Neural progenitor cell (in vitro differentiated cells): ENCODE results near the gene RHOF. TPM values are rescaled to one million over a fixed set of nuclear protein-coding genes. Genes with fewer than 3 reads are reported as not detected.
A peak's percentile ranks its signal among the peaks of the same experiment; 100 is the strongest.

Experiments
- DNase-seq: peaks from one replicate; pipeline ENCODE4 v3.0.0-alpha.2; 2016; ENCODE audit warnings: low spot score
- H2AFZ ChIP-seq: fragments of 200-600 bp; sonication (generic); replicated peaks from 2 replicates; pipeline ENCODE4 v1.6.1; 2016; ENCODE audit warnings: antibody characterized with exemption
- H3F3A ChIP-seq: fragments of 200-600 bp; sonication (generic); 2 replicates; pipeline ENCODE4 v1.6.1; 2016; ENCODE audit warnings: antibody characterized with exemption, low read depth
- H3K27ac ChIP-seq: fragments of 200-600 bp; sonication (generic); 2 replicates; pipeline ENCODE4 v1.5.1; 2016; ENCODE audit warnings: mild to moderate bottlenecking
- H3K27me3 ChIP-seq: fragments of 200-600 bp; sonication (generic); 2 replicates; pipeline ENCODE4 v1.6.1; 2016; ENCODE audit warnings: mild to moderate bottlenecking, moderate library complexity
- H3K36me3 ChIP-seq: fragments of 200-600 bp; sonication (generic); 2 replicates; pipeline ENCODE4 v1.5.1; 2016
- H3K4me1 ChIP-seq: fragments of 200-600 bp; sonication (generic); 2 replicates; pipeline ENCODE4 v1.6.1; 2016; ENCODE audit warnings: mixed run types
- H3K4me2 ChIP-seq: fragments of 200-600 bp; sonication (generic); 2 replicates; pipeline ENCODE4 v1.6.1; 2016
- H3K4me3 ChIP-seq: fragments of 200-600 bp; sonication (generic); 2 replicates; pipeline ENCODE4 v1.5.1; 2016
- H3K79me2 ChIP-seq: fragments of 200-600 bp; sonication (generic); 2 replicates; pipeline ENCODE4 v1.6.1; 2016; ENCODE audit warnings: low read depth
- H3K9ac ChIP-seq: fragments of 200-600 bp; sonication (generic); 2 replicates; pipeline ENCODE4 v1.6.1; 2016
- H3K9me3 ChIP-seq: fragments of 200-600 bp; sonication (generic); 2 replicates; pipeline ENCODE4 v1.5.1; 2016; ENCODE audit warnings: low read depth
- H4K20me1 ChIP-seq: fragments of 200-600 bp; sonication (generic); 2 replicates; pipeline ENCODE4 v1.6.1; 2016; ENCODE audit warnings: low read depth
- H3K27ac Mint-ChIP-seq: 3 replicates; pipeline ENCODE4 v1.8.0; 2021; ENCODE audit warnings: mixed read lengths
- H3K27me3 Mint-ChIP-seq: 2 replicates; pipeline ENCODE4 v1.8.0; 2022; ENCODE audit warnings: low read depth, mild to moderate bottlenecking, inconsistent platforms, moderate library complexity, mixed read lengths; ENCODE audit not compliant: insufficient read depth
- H3K36me3 Mint-ChIP-seq: 3 replicates; pipeline ENCODE4 v1.8.0; 2021; ENCODE audit warnings: mixed read lengths
- H3K4me1 Mint-ChIP-seq: 3 replicates; pipeline ENCODE4 v1.8.0; 2021; ENCODE audit warnings: mixed read lengths
- H3K4me3 Mint-ChIP-seq: 3 replicates; pipeline ENCODE4 v1.8.0; 2021; ENCODE audit warnings: mild to moderate bottlenecking, moderate library complexity, mixed read lengths
- H3K9me3 Mint-ChIP-seq: 3 replicates; pipeline ENCODE4 v1.8.0; 2020; ENCODE audit warnings: mixed read lengths
- EZH2 ChIP-seq: fragments of 200-600 bp; sonication (generic); IDR thresholded peaks from 2 replicates; pipeline ENCODE4 v1.6.1; 2017; ENCODE audit warnings: antibody characterized with exemption, mild to moderate bottlenecking, moderate library complexity
- EZH2phosphoT487 ChIP-seq: fragments of 200-600 bp; sonication (generic); IDR thresholded peaks from 2 replicates; pipeline ENCODE4 v1.6.1; 2017; ENCODE audit warnings: antibody characterized with exemption
- total RNA-seq: library from RNA; depleted of rRNA; stranded (reverse); fragments of >200 nt; gene quantifications from 2 replicates; pipeline ENCODE4 v1.2.3, GENCODE V29; 2015; ENCODE audit warnings: low replicate concordance
- TF ChIP-seq, protein P1 (sequence below): fragments of 200-600 bp; sonication (generic); IDR thresholded peaks from 2 replicates; pipeline ENCODE4 v1.5.1; 2017; ENCODE audit warnings: antibody characterized with exemption, mild to moderate bottlenecking

Gene RHOF
- total RNA-seq, 1 donor from 2014 or later, result 20.1 TPM

DNA sequence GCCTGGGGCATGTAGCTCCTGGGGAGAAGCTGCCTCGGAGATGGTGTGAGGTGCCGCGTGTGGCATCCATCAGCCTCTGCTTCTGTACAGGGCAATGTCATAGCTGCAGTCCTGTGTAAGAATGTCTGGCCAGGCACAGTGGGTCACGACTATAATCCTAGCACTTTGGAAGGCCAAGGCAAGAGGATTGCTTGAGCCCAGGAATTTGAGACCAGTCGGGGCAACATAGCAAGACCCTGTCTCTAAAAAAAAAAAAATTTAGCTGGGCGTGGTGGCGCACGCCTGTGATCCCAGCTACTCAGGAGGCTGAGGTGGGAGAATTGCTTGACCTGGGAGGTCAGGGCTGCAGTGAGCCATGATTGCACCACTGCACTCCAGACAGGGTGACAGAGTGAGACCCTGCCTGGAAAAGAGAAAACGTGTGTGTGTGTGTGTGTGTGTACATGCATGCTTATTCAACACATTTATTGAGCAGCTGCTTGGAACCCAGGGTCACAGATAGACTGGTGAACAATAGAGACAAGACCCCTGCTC, 24.1 kb downstream of the RHOF start:
- H3K9ac ChIP-seq, result no peak overlapping the region

GRCh38 chr12:121767525-121768016, 25.9 kb downstream of the RHOF start:
- Mint-ChIP-seq H3K4me3 (no peak overlapping the region), H3K9me3 (no peaks in the 10 kb centered on the region), H3K36me3 (no peaks in the 10 kb centered on the region), H3K4me1 (peaks cover 35% of the 10 kb centered on the region), H3K27me3 (peaks cover 2% of the 10 kb centered on the region), H3K27ac (peak overlapping the region; percentile 78)
- TF ChIP-seq EZH2, result no peak
- H3K4me3 ChIP-seq, result no peak overlapping the region
- H3K27me3 ChIP-seq, result no peaks in the 10 kb centered on the region
- H3K9me3 ChIP-seq, result no peaks in the 10 kb centered on the region
- H3K4me2 ChIP-seq, result no peak overlapping the region
- H2AFZ ChIP-seq, result no peak overlapping the region
- peaks cover 2% of the 10 kb centered on the region for H3F3A ChIP-seq
- H3K36me3 ChIP-seq, result no peaks in the 10 kb centered on the region
- no peak for DNase-seq
- H3K4me1 ChIP-seq, result peaks cover 11% of the 10 kb centered on the region
- no peak overlapping the region for H3K9ac ChIP-seq
- H3K27ac ChIP-seq, result no peak overlapping the region
- no peaks in the 10 kb centered on the region for H3K79me2 ChIP-seq
- no peaks in the 10 kb centered on the region for H4K20me1 ChIP-seq

More for the DNA sequence above, 24.1 kb downstream of the RHOF start:
- Histone ChIP-seq H3K36me3 (no peaks in the 10 kb centered on the region), H3K9me3 (no peaks in the 10 kb centered on the region), H3K4me1 (peaks cover 11% of the 10 kb centered on the region), H3K27ac (no peak overlapping the region), H3K4me3 (no peak overlapping the region), H3K79me2 (no peaks in the 10 kb centered on the region), H3K27me3 (no peaks in the 10 kb centered on the region), H4K20me1 (no peaks in the 10 kb centered on the region), H3F3A (peaks cover 8% of the 10 kb centered on the region), H3K4me2 (no peak overlapping the region), H2AFZ (no peak overlapping the region)
- TF ChIP-seq, protein P1, sequence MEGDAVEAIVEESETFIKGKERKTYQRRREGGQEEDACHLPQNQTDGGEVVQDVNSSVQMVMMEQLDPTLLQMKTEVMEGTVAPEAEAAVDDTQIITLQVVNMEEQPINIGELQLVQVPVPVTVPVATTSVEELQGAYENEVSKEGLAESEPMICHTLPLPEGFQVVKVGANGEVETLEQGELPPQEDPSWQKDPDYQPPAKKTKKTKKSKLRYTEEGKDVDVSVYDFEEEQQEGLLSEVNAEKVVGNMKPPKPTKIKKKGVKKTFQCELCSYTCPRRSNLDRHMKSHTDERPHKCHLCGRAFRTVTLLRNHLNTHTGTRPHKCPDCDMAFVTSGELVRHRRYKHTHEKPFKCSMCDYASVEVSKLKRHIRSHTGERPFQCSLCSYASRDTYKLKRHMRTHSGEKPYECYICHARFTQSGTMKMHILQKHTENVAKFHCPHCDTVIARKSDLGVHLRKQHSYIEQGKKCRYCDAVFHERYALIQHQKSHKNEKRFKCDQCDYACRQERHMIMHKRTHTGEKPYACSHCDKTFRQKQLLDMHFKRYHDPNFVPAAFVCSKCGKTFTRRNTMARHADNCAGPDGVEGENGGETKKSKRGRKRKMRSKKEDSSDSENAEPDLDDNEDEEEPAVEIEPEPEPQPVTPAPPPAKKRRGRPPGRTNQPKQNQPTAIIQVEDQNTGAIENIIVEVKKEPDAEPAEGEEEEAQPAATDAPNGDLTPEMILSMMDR, result no peak
- TF ChIP-seq EZH2phosphoT487 (no peak), EZH2 (no peak)
- no peak overlapping the region for H3K4me3 Mint-ChIP-seq
- DNase-seq, result no peak
- peaks cover 2% of the 10 kb centered on the region for H3K27me3 Mint-ChIP-seq
- no peak overlapping the region for H3K27ac Mint-ChIP-seq
- H3K9me3 Mint-ChIP-seq, result no peaks in the 10 kb centered on the region
- peaks cover 37% of the 10 kb centered on the region for H3K4me1 Mint-ChIP-seq
- no peaks in the 10 kb centered on the region for H3K36me3 Mint-ChIP-seq

GRCh38 chr12:121766290-121767039, 27.0 kb downstream of the RHOF start:
- TF ChIP-seq, protein P1, result no peak
- TF ChIP-seq EZH2, result no peak
- no peak for TF ChIP-seq EZH2phosphoT487
- no peaks in the 10 kb centered on the region for H3K27me3 ChIP-seq
- DNase-seq, result no peak
- H3K27ac ChIP-seq, result no peak overlapping the region
- no peak overlapping the region for H3K4me2 ChIP-seq
- H3K9me3 ChIP-seq, result no peaks in the 10 kb centered on the region
- peaks cover 11% of the 10 kb centered on the region for H3K4me1 ChIP-seq
- Mint-ChIP-seq H3K4me3 (no peak overlapping the region), H3K27me3 (peaks cover 2% of the 10 kb centered on the region), H3K27ac (no peak overlapping the region), H3K9me3 (no peaks in the 10 kb centered on the region), H3K4me1 (peaks cover 38% of the 10 kb centered on the region), H3K36me3 (peaks cover 3% of the 10 kb centered on the region)
- H3K9ac ChIP-seq, result no peak overlapping the region
- H3F3A ChIP-seq, result no peaks in the 10 kb centered on the region
- no peak overlapping the region for H2AFZ ChIP-seq
- no peak overlapping the region for H3K4me3 ChIP-seq
- H3K36me3 ChIP-seq, result no peaks in the 10 kb centered on the region
- no peaks in the 10 kb centered on the region for H3K79me2 ChIP-seq
- H4K20me1 ChIP-seq, result no peaks in the 10 kb centered on the region

DNA sequence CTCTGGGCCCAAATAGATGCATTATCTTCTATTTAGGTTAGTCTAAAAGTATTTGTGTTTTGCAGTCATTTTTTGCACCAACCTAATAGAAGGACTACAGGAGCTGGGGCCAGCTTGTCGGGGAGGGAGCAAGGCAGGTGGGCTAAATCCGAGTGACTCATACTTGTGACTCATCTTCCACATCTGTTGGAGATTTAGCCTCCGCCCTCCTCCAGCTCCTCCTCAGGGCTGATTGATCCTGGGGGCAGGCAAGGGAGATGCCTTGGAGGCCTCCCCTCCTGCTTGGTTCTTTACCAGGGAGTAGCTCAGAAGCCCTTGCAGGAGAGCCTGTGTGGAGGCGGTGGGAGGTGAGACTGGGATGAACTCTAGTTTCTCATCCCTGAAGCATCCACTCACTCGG, 27.9 kb downstream of the RHOF start:
- no peak for DNase-seq
- no peak overlapping the region for H3K27ac ChIP-seq
- no peak overlapping the region for H3K9ac ChIP-seq
- H2AFZ ChIP-seq, result no peak overlapping the region
- no peaks in the 10 kb centered on the region for H3F3A ChIP-seq
- H3K79me2 ChIP-seq, result no peaks in the 10 kb centered on the region
- H3K9me3 ChIP-seq, result no peaks in the 10 kb centered on the region
- no peaks in the 10 kb centered on the region for H3K27me3 ChIP-seq
- no peak overlapping the region for H3K4me2 ChIP-seq
- Mint-ChIP-seq H3K4me1 (peaks cover 33% of the 10 kb centered on the region), H3K4me3 (no peak overlapping the region), H3K27me3 (peaks cover 2% of the 10 kb centered on the region), H3K9me3 (no peaks in the 10 kb centered on the region), H3K27ac (no peak overlapping the region), H3K36me3 (peaks cover 3% of the 10 kb centered on the region)
- TF ChIP-seq EZH2, result no peak
- TF ChIP-seq EZH2phosphoT487, result no peak
- TF ChIP-seq, protein P1, result no peak
- H3K4me3 ChIP-seq, result no peak overlapping the region
- no peaks in the 10 kb centered on the region for H4K20me1 ChIP-seq
- no peaks in the 10 kb centered on the region for H3K36me3 ChIP-seq
- peaks cover 5% of the 10 kb centered on the region for H3K4me1 ChIP-seq
